HG03558 (cell line): ENCODE results near the gene F12.

Experiments used
- ATAC-seq: cut with Tn5 transposase; IDR thresholded peaks from one replicate; pipeline ENCODE4 v1.9.1; 2021; ENCODE audit warnings: moderate number of reproducible peaks; ENCODE audit not compliant: unreplicated experiment; ENCODE audit errors: extremely low read depth

F12 gene

DNA sequence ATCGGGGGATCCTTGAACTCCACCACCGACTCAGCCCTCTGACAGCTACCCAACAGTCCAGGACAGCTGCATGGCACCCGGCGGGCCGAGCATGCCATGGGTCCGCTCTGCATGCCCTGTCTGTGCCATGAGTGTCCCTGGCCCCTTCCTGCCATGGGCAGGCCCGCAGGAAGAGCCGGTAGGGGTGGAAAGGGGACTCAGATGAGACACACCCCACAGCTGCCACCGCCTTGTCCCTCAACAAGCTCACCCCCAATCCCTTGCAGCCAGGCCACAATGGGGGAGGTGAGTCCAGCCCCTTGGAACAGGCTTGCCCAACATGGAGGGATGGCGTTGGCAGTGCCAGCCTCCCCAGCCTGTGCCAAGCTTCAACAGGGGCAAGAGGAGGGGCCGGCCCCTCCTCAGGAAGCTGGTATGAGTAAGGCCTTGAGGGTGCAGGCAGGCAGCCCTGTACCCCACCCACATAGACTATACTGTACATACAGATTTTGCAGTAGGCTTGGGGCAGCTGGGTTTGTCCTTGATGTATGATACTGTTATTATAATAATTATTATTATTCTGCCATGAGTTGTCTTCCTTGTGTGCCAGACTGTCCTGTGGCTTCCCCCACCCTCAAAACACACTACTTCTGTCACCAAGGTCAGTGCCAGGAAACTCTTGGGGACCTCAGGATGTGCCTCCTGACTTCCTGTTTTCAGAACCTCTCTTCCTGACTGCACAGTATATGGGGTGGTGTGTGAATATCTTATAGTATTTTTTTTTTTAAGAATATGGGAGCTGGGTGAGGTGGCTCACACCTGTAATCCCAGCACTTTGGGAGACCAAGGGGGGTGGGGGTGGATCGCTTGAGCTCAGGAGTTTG, 37.1 kb downstream of the F12 start:
- ATAC-seq = no peak

DNA sequence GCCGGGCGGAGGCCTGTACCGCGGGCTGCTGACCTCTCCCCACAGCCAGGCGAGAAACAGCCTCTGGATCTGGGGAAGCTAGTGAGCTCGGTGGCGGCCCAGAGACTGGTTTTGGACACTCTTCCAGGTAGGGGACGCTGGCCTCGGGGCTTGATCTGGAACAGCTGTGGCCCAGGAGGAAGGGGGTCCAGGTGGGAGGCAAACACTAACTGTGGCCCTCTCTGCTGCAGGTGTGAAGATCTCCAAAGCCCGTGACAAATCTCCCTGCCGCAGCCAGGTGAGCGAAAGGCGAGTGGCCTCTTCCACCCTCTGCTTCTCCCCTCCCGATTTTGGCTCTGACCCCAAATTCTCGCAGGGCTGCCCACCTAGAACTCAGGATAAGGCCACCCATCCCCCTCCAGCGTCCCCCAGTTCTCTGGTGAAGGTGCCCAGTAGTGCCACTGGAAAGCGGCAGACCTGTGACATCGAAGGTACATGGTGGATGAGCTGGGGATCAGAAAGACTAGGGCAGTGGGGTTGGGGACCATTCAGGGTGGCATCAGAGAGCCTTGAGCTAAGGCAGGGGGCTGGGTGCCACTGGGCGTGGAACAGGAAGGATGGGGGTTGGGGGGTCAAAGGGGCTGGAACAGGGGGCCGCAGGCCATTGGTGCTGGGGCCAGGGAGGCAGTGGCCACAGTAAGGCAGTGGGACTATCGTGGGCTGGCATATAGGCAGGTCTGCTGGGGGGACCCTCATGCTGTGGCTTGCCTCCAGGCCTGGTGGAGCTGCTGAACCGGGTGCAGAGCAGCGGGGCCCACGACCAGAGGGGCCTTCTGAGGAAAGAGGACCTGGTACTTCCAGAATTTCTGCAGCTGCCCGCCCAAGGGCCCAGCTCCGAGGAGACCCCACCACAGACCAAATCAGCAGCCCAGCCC, 38.0 kb downstream of the F12 start:
- ATAC-seq = no peak

DNA sequence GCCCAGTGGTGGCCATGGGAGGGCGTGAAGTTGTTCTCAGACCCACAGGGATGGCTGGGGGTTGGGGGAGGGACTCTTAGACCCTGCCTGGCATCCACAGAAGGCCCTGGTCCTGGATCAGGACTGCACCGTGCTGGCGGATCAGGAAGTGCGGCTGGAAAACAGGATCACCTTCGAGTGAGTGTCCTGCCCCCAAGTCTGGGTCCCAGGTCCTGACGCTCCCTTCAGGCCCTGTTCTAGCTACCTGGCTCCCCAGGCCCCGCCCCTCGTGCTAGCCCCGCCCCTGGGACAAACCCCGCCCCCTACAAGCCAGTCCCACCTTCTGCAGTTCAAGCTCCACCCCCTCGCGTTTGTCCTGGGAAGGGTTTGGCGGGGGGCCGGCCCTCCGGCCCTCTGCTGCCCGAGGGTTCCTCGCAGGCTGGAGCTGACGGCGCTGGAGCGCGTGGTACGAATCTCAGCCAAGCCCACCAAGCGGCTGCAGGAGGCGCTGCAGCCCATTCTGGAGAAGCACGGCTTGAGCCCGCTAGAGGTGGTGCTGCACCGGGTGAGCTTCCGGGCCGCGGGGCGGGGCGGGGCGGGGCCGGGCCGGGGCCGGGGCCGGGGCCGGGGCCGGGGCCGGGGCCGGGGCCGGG, 38.8 kb downstream of the F12 start:
- ATAC-seq = peak; percentile 63

DNA sequence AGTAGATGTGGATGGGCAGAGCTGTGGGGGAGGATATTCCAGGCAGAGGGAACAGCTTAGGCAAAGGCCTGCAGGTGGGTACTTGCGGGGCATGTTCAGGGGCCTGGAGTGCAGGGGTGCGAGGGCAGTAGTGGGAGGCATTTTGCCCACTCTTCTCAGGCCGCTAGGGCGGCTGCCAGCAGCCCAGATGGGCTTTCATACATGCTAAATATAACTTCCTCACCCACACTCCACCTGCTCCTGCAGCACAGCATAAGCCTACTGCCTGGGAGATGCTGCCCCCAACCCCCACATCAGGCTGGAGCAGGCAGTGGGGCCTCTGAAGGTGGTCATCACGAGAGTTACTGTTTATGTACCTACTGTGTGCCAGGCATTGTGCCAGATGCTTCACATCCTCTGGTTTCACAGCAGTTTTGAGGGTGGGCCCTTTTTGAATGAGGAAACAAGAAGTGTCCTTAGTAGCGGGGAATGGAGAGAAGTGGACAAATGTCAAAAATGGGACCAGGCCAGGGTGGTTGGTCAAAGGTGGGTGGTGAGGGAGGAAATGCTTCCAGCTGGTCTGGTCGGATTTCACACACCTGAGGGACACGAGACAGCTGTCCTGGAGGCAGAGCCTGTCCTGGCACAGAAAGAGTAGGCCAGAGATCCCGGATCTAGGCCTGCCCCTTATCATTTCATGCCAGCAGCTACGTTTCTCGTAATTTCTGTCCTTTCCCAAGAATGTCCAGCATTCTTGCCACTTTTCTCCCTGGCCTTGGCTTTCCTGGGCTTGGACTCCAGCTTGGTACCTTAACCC, 39.5 kb downstream of the F12 start:
- ATAC-seq = no peak

DNA sequence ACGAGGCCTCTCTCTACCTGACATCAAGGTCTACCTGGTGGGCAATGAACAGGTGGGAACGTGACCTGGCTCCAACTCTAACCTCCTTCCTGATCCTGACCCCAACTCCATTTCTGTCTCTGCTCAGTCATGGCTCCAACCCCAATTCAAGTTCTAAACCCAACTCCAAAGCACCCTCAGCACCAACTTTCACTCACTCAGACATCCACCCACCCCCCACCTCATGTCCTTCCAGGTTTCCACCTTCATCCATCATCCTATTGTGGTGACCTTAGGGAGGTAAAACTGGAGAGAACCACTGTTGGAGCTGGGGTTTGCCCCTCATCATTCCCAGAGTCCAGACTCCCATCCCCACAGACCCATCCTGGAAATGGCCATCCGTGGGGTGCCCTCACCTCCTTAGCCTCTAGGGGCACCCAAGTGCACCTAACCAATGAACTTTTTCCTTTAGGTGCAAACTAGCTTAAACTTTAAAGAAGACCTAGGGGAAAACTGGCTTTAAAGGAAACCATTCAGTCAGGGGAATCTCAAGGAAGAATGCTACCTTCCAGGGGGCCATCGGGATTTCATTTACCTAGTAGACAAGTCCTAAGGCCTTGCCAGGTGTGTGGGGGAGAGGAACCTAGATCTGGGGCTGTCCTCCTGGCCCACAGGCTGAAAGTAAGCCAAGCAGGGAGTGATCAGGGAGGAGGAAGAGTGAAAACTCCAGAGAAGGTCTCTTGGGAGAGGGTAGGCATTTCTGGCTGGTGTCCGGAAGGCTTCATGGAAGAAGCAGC, 40.3 kb downstream of the F12 start:
- ATAC-seq = no peak

DNA sequence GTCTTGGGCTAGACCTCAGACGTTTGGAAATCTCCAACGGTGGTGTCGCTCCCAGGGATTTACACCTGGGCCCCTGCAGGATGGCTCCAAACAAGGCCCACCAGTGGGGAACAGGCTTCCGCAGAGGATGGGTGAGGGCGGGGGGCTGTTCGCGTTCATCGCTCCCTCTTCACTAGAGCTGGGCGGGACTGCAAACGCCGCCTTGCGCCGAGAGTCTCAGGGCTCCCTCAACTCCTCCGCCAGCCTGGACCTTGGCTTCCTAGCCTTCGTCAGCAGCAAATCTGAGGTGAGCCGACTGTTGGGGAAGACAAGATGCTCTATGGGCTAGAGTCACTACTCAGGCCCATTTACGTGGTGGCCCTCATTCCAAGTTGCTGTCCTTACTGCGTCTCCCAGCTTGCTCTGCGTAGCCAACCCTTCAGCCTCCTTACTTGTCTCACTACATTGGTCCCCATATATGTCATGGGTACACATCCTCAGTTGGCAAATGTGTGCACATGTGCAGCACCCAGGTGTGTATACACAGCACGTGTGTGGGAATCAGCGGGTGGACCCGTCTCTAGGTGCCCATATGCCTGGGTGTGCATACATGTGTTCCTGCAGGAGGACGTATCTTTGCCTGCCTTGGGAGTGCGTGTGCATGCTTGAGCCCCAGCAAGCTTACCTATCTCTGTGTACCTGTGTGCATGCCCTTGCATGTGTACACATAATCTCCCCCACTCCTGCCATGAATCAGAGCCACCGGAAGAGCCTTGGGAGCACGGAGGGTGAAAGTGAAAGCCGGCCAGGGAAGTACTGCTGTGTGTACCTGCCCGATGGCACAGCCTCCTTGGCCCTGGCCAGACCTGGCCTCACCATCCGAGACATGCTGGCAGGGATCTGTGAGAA, 41.1 kb downstream of the F12 start:
- ATAC-seq = no peak

DNA sequence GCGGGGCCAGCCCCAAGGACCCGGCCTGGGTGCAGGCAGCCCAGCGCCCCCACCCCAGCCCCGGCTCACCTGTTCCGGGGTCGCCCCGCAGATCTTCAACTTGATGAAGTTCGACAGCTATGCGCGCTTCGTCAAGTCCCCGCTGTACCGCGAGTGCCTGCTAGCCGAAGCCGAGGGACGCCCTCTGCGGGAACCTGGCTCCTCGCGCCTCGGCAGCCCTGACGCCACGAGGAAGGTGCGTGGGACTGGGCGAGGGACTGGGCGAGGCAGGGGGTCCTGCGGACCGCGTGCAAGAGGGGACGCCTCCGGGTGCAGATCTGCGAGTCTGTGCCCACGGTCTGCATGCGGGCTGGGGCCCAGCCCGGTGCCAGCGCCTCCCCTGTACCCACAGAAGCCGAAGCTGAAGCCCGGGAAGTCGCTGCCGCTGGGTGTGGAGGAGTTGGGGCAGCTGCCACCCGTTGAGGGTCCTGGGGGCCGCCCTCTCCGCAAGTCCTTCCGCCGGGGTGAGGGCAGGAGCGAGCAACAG, 42.0 kb downstream of the F12 start:
- no peak for ATAC-seq

DNA sequence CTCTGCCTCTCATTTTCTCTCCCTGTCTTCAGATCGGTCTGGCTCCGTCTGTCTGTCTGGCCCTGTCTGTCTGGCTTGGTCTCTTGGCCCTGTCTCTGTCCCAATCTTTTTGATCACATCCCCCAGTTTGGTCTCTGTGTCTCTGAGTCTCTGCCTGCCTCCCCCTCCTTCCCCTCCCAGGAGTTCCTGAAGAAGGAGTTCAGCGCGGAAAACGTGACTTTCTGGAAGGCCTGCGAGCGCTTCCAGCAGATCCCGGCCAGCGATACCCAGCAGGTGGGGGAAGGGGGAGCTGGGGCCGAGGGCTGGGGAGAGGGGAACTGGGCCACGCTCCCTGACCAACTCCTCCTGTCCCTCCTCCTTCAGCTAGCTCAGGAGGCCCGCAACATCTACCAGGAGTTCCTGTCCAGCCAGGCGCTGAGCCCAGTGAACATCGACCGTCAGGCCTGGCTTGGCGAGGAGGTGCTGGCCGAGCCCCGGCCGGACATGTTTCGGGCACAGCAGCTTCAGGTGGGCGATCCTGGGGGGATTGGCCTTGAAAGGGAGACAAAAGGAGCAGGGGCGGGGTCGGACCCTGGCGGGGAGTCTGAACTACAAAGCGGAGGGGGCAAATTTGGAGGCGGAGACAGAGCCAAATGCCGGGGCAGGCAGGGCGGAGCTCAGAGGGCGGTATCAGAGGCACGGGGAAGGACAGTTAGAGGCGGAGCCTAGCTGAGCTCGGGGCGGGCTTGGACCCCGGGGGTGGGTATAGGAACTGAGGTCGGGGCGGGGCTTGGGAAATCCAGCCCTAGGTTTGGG, 42.6 kb downstream of the F12 start:
- ATAC-seq = no peak

DNA sequence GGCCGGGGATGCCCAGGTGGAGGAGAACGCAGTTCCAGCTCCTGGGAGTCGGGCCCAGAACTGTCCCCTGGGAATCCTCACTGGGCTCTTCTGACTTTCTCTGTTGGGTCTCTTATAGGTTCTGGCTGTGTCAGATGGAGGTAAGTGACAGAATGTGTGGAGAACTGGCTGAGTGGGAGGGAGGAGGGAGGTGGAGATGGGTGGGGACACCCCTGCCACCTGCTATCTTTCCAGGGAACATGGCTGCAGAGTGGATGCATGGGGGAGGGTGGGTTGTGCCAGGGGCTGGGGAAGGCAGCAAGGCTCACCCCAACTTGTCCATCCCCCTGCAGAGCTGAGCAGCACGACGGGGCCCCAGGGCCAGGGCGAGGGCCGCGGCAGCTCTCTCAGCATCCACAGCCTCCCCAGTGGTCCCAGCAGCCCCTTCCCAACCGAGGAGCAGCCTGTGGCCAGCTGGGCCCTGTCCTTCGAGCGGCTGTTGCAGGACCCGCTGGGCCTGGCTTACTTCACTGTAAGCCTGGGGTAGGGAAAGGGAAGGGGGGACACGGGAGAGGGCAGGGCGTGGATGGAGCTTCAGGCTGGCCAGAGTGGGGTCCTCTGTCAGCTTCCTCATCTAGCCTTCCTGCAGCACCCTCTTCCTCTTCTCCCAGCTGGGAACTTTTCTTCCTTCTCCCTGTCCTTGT, 43.4 kb downstream of the F12 start:
- no peak for ATAC-seq

DNA sequence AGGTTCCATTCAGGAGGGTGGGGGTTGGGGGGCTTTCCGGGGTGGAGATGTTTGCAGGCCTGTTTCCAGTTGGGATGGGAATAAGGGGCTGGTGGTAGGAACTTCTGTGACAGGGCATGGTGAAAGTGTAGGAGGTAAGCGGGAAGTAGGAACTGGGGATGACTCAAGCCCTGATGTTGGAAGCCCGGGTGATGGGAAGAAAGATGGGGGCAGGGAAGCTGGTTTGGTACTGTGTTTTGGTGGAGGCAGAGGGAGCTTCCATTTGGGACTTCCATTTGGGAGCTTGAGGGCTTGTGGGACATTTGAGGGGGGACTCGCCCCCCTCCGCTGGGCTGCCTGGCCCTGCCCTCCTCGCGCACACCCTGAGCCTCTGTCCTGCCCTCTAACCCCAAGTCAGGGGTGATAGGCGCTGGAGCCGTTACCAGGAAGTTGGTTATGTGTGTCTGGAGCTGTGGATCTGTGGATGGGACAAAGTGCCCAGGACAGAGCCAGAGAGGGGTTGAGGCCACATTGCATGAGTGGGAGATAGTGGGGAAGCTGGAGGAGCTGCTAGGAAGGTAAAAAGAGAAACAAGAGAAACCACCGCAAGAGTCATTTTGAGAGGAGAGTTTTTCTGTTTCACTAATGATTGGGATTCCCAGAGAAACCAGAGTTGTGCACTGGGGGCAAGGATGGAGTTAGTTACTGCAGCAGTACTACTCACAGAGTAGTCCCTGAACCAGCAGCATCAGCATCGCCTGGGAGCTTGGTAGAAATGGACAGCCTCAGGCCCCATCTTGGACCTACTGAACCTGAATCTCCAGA, 45.0 kb downstream of the F12 start:
- no peak for ATAC-seq

DNA sequence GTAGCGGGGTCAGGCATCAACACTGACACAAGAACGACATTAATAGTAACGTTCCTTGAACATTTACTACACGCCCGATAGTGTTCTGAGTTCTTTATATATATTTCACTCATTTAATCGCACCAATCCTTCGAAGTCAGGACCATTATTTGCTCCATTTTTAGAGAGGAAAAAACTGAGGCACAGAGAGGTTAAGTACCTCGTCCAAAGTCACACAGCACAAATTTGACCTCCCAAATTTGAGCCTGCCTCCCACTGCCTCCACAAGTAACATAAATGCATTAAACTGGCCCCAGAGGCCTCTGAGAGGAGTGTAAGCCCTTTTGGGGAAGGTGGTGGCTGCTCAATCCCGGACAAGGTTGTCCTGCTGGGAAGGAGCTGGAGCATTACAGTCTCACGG, 45.8 kb downstream of the F12 start:
- ATAC-seq = no peak

DNA sequence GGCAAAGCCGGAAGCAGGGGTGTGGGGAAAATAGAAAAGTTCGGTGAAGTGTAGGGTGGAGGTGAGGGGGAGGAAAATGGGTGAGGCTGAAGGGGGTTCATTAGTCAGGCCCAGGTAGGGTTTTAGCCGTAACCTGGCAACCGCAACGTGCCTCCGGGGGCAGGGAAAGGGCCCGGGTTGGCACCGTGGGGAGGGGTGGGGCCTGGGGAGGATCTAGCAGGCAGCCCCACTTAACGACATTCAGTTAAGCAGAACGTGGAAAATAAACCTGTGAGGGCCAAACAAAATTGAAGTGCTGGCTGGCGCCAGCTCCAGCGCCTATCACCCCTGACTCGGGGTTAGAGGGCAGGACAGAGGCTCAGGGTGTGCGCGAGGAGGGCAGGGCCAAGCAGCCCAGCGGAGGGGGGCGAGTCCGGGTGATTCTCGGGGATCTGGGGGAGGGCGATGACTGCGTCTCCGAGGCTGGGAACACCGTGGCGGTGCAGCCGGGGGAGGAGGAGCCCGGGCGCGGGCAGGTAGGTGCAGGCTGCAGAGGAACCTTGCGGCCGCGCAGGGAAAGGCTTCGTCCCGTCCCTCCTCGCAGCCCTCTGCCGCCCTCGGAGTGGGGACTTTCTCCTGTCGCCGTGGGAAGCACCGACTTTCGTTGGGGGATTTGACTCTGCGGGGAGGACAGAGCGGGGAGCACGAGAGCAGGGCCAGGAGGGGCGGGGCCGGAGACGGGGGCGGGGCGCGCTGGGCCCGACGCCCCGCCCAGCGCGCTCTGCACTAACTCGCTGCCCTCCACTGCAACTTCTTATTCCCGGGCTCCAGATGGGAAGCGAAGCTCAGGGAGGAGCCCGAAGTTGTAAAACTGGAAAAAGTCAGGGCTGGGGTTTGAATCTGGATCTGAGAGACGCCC, 46.5 kb downstream of the F12 start:
- no peak for ATAC-seq

DNA sequence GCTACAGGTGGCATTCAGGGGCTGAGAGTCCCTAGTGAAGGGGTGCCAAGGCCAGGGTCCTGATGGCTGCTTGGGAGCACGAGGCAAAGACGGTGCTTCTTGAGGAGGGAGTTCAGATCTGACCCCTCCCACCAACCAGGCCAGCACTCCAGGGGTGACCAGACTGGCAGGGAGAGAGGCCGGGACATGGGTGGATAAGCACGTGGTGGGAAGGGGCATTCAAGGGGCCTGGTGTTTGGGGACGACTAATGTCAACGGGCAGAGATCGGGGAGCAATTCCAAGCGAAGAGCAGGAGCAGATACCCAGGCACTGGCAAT, 47.1 kb downstream of the F12 start:
- ATAC-seq = no peak

DNA sequence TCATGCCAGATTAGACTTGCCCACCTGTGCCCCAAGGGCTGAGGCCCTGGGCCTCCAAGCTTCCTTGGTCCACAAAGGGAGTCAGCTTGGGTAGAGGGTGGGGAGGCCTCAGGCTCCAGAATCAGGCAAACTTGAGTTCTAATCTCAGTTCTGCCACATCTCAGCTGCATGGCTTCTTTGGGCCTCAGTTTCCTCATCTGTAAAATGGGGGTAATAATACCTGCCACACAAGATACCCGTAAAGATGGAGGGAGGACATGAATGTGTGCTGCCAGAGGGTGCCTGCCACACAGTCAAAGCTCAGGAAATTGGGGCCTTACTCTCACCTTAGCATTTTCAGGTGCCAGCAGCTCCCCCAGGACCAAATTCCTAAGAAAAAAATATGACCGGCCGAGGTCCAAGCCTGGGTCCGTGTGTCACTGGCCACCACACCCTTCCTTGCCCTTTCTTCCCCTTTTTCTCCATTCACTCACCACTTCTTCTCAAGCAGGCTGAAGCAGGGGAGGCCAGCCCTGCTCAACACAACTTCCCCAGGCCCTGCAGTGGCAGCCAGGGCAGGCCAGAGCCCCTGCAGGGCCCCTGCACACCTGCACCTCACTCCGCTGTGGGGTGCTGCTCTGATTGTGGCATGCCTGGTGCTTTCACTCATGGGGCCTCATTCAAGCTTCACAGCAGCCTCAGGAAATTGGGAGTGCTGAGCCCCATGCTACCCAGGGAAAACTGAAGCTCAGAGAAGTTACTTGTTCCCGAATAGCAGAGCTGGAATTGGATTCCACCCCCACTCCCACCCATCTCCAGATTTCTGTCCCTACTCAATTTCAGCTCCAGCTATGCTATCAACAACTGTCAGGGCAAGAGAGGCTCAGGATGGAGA, 47.7 kb downstream of the F12 start:
- no peak for ATAC-seq
